OCI-LY1 (cell line): Measurements from ENCODE around the gene CUTA.

ENCODE experiments used
- H2AFZ ChIP-seq: fragments of 200-600 bp; sonication (generic), shearing (Covaris generic); 2 replicates; pipeline ENCODE4 v1.6.0; 2014; ENCODE audit warnings: antibody characterized with exemption, mild to moderate bottlenecking, low read length
- H3F3A ChIP-seq: fragments of 200-600 bp; sonication (generic), shearing (Covaris generic); 2 replicates; pipeline ENCODE4 v1.6.0; 2014; ENCODE audit warnings: mild to moderate bottlenecking, antibody characterized with exemption, low read length, moderate library complexity; ENCODE audit not compliant: insufficient read depth
- H3K27ac ChIP-seq: fragments of 200-600 bp; sonication (generic); 2 replicates; pipeline ENCODE4 v1.5.1; 2014; ENCODE audit warnings: low read length, mixed run types, mild to moderate bottlenecking, low read depth; ENCODE audit not compliant: poor library complexity, severe bottlenecking
- H3K27me3 ChIP-seq: fragments of 200-600 bp; sonication (generic); 2 replicates; pipeline ENCODE4 v1.6.0; 2014; ENCODE audit warnings: antibody characterized with exemption, mild to moderate bottlenecking, low read length, moderate library complexity; ENCODE audit not compliant: insufficient read depth
- H3K36me3 ChIP-seq: fragments of 200-600 bp; sonication (generic); 2 replicates; pipeline ENCODE4 v1.6.1; 2014; ENCODE audit warnings: mild to moderate bottlenecking, antibody characterized with exemption, low read length, moderate library complexity, mixed read lengths; ENCODE audit not compliant: insufficient read depth
- H3K4me1 ChIP-seq: fragments of 200-600 bp; sonication (generic); 2 replicates; pipeline ENCODE4 v1.5.1; 2014; ENCODE audit warnings: mild to moderate bottlenecking, low read length, moderate library complexity; ENCODE audit not compliant: insufficient read depth, severe bottlenecking
- H3K4me2 ChIP-seq: fragments of 200-600 bp; sonication (generic), shearing (Covaris generic); 2 replicates; pipeline ENCODE4 v1.6.1; 2014; ENCODE audit warnings: low read length
- H3K4me3 ChIP-seq: fragments of 200-600 bp; sonication (generic); 2 replicates; pipeline ENCODE4 v1.5.1; 2014; ENCODE audit warnings: low read length, low read depth, mild to moderate bottlenecking, mixed read lengths; ENCODE audit not compliant: poor library complexity, severe bottlenecking
- H3K79me2 ChIP-seq: fragments of 200-600 bp; shearing (Covaris generic); 2 replicates; pipeline ENCODE4 v1.6.1; 2016; ENCODE audit warnings: mixed run types, low read length, mixed read lengths; ENCODE audit not compliant: insufficient read depth
- H3K9ac ChIP-seq: fragments of 200-600 bp; sonication (generic), shearing (Covaris generic); 2 replicates; pipeline ENCODE4 v1.6.1; 2014; ENCODE audit warnings: mild to moderate bottlenecking, low read length, mixed read lengths
- H3K9me2 ChIP-seq: fragments of 200-600 bp; sonication (generic), shearing (Covaris generic); 2 replicates; pipeline ENCODE4 v1.6.1; 2014; ENCODE audit warnings: low read depth, mild to moderate bottlenecking, low read length, mixed read lengths
- H3K9me3 ChIP-seq: fragments of 200-600 bp; shearing (Covaris generic); 2 replicates; pipeline ENCODE4 v1.6.1; 2014; ENCODE audit warnings: low read length, mixed read lengths
- H4K20me1 ChIP-seq: fragments of 200-600 bp; sonication (generic), shearing (Covaris generic); 2 replicates; pipeline ENCODE4 v1.6.0; 2016; ENCODE audit warnings: mild to moderate bottlenecking, low read length; ENCODE audit not compliant: insufficient read depth
- CTCF ChIP-seq: fragments of 200-600 bp; sonication (generic), shearing (Covaris generic); IDR thresholded peaks from 2 replicates; pipeline ENCODE4 v1.5.1; 2017; ENCODE audit warnings: mild to moderate bottlenecking, antibody characterized with exemption, low read length, moderate library complexity, mixed read lengths
- EZH2 ChIP-seq: fragments of 200-600 bp; sonication (generic), shearing (Covaris generic); IDR thresholded peaks from 2 replicates; pipeline ENCODE4 v1.8.0; 2017; ENCODE audit warnings: borderline replicate concordance, mixed run types, mild to moderate bottlenecking, antibody characterized with exemption, low read length, moderate library complexity, mixed read lengths

CUTA gene

DNA sequence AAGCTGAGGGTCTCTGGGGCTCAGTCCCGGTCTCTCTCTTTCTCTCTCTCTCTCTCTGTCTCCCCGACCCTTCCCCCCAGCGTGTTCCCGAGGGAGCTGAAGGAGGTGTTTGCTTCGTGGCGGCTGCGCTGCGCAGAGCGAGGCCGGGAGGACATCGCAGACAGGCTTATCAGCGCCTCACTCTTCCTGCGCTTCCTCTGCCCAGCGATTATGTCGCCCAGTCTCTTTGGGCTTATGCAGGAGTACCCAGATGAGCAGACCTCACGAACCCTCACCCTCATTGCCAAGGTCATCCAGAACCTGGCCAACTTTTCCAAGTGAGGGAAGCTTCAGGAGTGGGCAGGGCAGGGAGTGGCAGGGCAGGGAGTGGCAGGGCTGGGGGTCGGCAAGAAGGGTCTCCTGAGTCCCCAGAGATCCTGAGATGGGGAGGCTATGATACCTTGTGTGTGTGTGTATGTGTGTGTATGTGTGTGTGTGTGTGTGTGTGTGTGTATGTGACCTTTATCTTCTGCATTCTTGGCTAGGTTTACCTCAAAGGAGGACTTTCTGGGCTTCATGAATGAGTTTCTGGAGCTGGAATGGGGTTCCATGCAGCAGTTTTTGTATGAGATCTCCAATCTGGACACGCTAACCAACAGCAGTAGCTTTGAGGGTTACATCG, 22.9 kb upstream of the CUTA start:
- Histone ChIP-seq H3K9ac (no peak overlapping the region), H3K4me2 (no peak overlapping the region), H3K4me1 (no peaks in the 10 kb centered on the region), H3K27me3 (no peaks in the 10 kb centered on the region), H3K36me3 (peaks cover 30% of the 10 kb centered on the region), H3K27ac (no peak overlapping the region), H3K9me2 (no peaks in the 10 kb centered on the region), H3F3A (no peaks in the 10 kb centered on the region), H2AFZ (no peak overlapping the region), H3K79me2 (no peaks in the 10 kb centered on the region), H4K20me1 (no peaks in the 10 kb centered on the region), H3K4me3 (no peak overlapping the region), H3K9me3 (no peaks in the 10 kb centered on the region)
- TF ChIP-seq EZH2, result no peak
- TF ChIP-seq CTCF, result no peak

GRCh38 chr6:33439956-33440648, 22.2 kb upstream of the CUTA start:
- TF ChIP-seq EZH2, result no peak
- TF ChIP-seq CTCF, result no peak
- Histone ChIP-seq H3K4me3 (no peak overlapping the region), H3K27ac (no peak overlapping the region), H3K9me2 (no peaks in the 10 kb centered on the region), H3K4me2 (no peak overlapping the region), H2AFZ (no peak overlapping the region), H3K27me3 (no peaks in the 10 kb centered on the region), H3K36me3 (peaks cover 37% of the 10 kb centered on the region), H3K9ac (no peak overlapping the region), H3K9me3 (no peaks in the 10 kb centered on the region), H3K79me2 (no peaks in the 10 kb centered on the region), H3F3A (no peaks in the 10 kb centered on the region), H3K4me1 (no peaks in the 10 kb centered on the region), H4K20me1 (no peaks in the 10 kb centered on the region)

DNA sequence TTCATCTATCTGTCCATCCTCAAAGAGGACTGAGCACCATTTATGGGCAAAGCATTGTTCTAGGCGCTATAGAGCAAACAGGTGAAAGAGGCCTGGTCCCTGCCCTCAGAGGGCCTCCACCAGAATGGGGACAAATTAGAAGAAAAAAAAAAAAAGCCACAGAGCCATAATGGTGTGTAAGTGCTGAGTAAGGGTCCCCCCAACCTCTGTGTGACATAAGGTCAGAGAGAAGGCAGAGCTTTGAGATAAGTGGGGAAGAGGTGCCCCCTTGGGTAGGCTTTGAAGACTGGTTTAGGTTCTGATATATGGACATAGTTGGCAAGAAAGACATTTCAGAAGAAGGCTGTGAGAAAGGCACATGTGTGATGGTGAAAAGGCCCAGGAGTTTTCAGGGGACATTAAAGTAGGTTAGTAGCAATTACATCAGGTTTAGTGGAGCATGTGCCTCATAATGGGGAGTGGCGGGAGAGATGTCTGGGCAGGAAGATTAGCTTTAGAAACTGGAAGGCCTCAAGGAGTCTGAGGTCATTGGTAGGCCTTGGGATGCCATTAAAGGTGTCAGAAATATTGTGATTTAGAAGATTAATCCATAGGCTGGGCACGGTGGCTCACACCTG, 21.2 kb upstream of the CUTA start:
- Histone ChIP-seq H3K4me1 (no peaks in the 10 kb centered on the region), H3K36me3 (peaks cover 37% of the 10 kb centered on the region)
- TF ChIP-seq EZH2 (no peak), CTCF (no peak)

More for the DNA sequence above, 21.2 kb upstream of the CUTA start:
- Histone ChIP-seq H3K79me2 (no peaks in the 10 kb centered on the region), H4K20me1 (no peaks in the 10 kb centered on the region), H3K27ac (no peak overlapping the region), H3K27me3 (no peaks in the 10 kb centered on the region), H3K9me2 (no peaks in the 10 kb centered on the region), H3K9ac (no peak overlapping the region), H3F3A (no peaks in the 10 kb centered on the region), H3K9me3 (no peaks in the 10 kb centered on the region), H2AFZ (no peak overlapping the region), H3K4me2 (no peak overlapping the region), H3K4me3 (no peak overlapping the region)
